AG09309 (cell line): ENCODE data around the gene ENG.

Source experiments
- DNase-seq: peaks from one replicate; pipeline ENCODE4 v3.0.0-alpha.2; 2010; ENCODE audit warnings: low read depth
- H3K4me3 ChIP-seq: 2 replicates; pipeline ENCODE4 v1.5.1; 2011; ENCODE audit warnings: mild to moderate bottlenecking, low read depth, low read length, moderate library complexity; ENCODE audit not compliant: control insufficient read depth
- CTCF ChIP-seq: IDR thresholded peaks from 2 replicates; pipeline ENCODE4 v1.5.1; 2011; ENCODE audit warnings: mild to moderate bottlenecking, low read depth, low read length, inconsistent platforms; ENCODE audit not compliant: insufficient read depth, control insufficient read depth; ENCODE audit errors: missing control alignments

Gene ENG

GRCh38 chr9:127854184-127854806 is at the start of gene ENG:
Gene ENG (minus strand): TSS chr9:127854658. CDS start chr9:127854355, 303 bp downstream.
- H3K4me3 ChIP-seq, result peak within 1 kb of the TSS; percentile 84
- TF ChIP-seq CTCF, result peak; percentile 18
- DNase-seq, result no peak

- H3K4me3 ChIP-seq, result no peak overlapping the region
- TF ChIP-seq CTCF, result no peak
- no peak for DNase-seq
These were observed 49.4 kb upstream of the ENG start for GRCh38 chr9:127903557-127904475.

- H3K4me3 ChIP-seq, result peak within 1 kb of the TSS; percentile 72
- no peak for TF ChIP-seq CTCF
- DNase-seq, result no peak
These were observed 44.9 kb upstream of the ENG start, which contains the start of gene ST6GALNAC6 for GRCh38 chr9:127899128-127899943. Gene ST6GALNAC6 (minus strand): TSS chr9:127899603. CDS start chr9:127897981, 1,622 bp downstream.

- TF ChIP-seq CTCF, result no peak
- peak; percentile 74 for DNase-seq
These were observed 44.1 kb upstream of the ENG start for GRCh38 chr9:127898433-127899127.

GRCh38 chr9:127897193-127897692 is 42.8 kb upstream of the ENG start:
- TF ChIP-seq CTCF, result no peak
- DNase-seq, result no peak
- H3K4me3 ChIP-seq, result no peak overlapping the region; the same call in 1 of the 2 replicates

More at GRCh38 chr9:127898433-127899127, 44.1 kb upstream of the ENG start:
- peak overlapping the region; percentile 72 for H3K4me3 ChIP-seq
